GM06990 (cell line): Measurements from ENCODE around the gene CHAC1.

Experiments
- DNase-seq: peaks from one replicate; pipeline ENCODE4 v3.0.0-alpha.2; 2011; ENCODE audit not compliant: insufficient read length; ENCODE audit errors: extremely low read depth
- H3K27me3 ChIP-seq: replicated peaks from 2 replicates; pipeline ENCODE4 v1.6.0; 2011; ENCODE audit warnings: low read length; ENCODE audit not compliant: control insufficient read depth, insufficient read depth
- H3K36me3 ChIP-seq: 2 replicates; pipeline ENCODE4 v1.5.1; 2011; ENCODE audit warnings: low read length; ENCODE audit not compliant: control insufficient read depth, insufficient read depth
- H3K4me3 ChIP-seq: replicated peaks from 2 replicates; pipeline ENCODE4 v1.5.1; 2011; ENCODE audit warnings: low read depth, mild to moderate bottlenecking, control low read depth, low read length
- CTCF ChIP-seq: IDR thresholded peaks from 2 replicates; pipeline ENCODE4 v1.5.1; 2011; ENCODE audit warnings: low read length, control low read depth, mild to moderate bottlenecking, inconsistent platforms; ENCODE audit not compliant: insufficient read depth, poor library complexity, severe bottlenecking

Gene CHAC1

GRCh38 chr15:40918799-40919392 lies 34.4 kb upstream of the CHAC1 start:
- no peaks in the 10 kb centered on the region; the same call in 1 of the 2 replicates for H3K27me3 ChIP-seq
- no peaks in the 10 kb centered on the region for H3K36me3 ChIP-seq
- no peak overlapping the region for H3K4me3 ChIP-seq
- TF ChIP-seq CTCF: no peak
- DNase-seq: no peak

GRCh38 chr15:40921949-40922607 lies 31.2 kb upstream of the CHAC1 start:
- no peak for DNase-seq
- no peak overlapping the region for H3K4me3 ChIP-seq
- peaks cover 4% of the 10 kb centered on the region; the same call in 1 of the 2 replicates for H3K27me3 ChIP-seq
- TF ChIP-seq CTCF: no peak
- no peaks in the 10 kb centered on the region for H3K36me3 ChIP-seq

- DNase-seq: no peak
- no peak for TF ChIP-seq CTCF
- Histone ChIP-seq H3K27me3 (peaks cover 4% of the 10 kb centered on the region; the same call in 1 of the 2 replicates), H3K4me3 (no peak overlapping the region), H3K36me3 (no peaks in the 10 kb centered on the region)
Measured at GRCh38 chr15:40922608-40923005, 30.7 kb upstream of the CHAC1 start.

GRCh38 chr15:40923551-40923950 lies 29.7 kb upstream of the CHAC1 start:
- TF ChIP-seq CTCF: no peak
- peaks cover 4% of the 10 kb centered on the region; the same call in 1 of the 2 replicates for H3K27me3 ChIP-seq
- DNase-seq: no peak
- H3K36me3 ChIP-seq: no peaks in the 10 kb centered on the region
- no peak overlapping the region for H3K4me3 ChIP-seq

- no peaks in the 10 kb centered on the region for H3K36me3 ChIP-seq
- no peak overlapping the region for H3K4me3 ChIP-seq
- H3K27me3 ChIP-seq: peaks cover 4% of the 10 kb centered on the region; the same call in 1 of the 2 replicates
- TF ChIP-seq CTCF: no peak
- DNase-seq: no peak
Measured at GRCh38 chr15:40925495-40925862, 27.8 kb upstream of the CHAC1 start.
